HT1080 (cell line): ENCODE data around the gene FOXQ1. TPM values are rescaled to one million over a fixed set of nuclear protein-coding genes. Genes with fewer than 3 reads are reported as not detected.
"Not testable (repeated sequence)": the region's sequence is repeated elsewhere in the genome, so short reads cannot be mapped to it uniquely, and the experiment has no call there.

Experiments
- DNase-seq: peaks from one replicate; pipeline ENCODE4 v3.0.0-alpha.2; 2015; ENCODE audit warnings: low read depth
- total RNA-seq: library from RNA; depleted of rRNA; stranded (reverse); fragments of >200 nt; shearing (Covaris generic); gene quantifications from 2 replicates; pipeline ENCODE4 v1.2.3, GENCODE V29; 2014

The FOXQ1 gene
- total RNA-seq, 1 experiment from 2014 or later = not detected

DNA sequence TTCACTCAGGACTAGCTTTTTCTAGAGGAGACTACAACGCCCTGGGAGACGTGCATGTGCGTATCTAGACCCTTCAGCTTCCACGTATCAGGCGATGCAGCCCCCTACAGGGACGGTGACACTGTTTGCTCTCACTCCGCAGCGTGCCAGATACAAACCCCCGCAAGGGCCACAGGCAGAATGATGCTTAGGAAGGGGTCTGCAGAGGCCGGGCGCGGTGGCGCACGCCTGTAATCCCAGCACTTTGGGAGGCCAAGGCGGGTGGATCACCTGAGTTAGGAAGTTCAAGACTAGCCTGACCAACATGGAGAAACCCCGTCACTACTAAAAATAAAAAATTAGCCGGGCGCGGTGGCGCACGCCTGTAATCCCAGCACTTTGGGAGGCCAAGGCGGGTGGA is 6.7 kb downstream of the FOXQ1 start:
- DNase-seq = not testable (repeated sequence)

DNA sequence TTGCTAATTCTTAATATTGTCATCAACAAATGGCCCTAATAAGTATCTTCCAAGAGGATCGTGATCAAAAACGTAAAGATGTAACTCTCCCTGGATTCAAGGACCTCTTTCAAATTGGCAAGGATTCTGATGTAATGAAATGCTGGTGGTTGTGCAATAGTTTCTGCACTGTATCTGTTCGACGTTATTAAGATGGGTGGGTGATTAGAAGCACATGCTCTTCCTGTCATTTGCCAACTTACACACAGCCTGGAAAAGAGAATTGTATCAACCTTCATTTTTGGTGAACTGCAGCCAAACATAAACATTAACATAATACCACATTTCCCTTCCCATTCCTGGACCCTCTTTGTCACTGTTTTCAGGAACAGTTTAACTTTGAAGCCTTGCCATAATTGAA is 9.8 kb downstream of the FOXQ1 start:
- no peak for DNase-seq

- no peak for DNase-seq
Measured at GRCh38 chr6:1322156-1322555, 10.3 kb downstream of the FOXQ1 start.

GRCh38 chr6:1322696-1323219 is 10.9 kb downstream of the FOXQ1 start:
- no peak for DNase-seq

DNA sequence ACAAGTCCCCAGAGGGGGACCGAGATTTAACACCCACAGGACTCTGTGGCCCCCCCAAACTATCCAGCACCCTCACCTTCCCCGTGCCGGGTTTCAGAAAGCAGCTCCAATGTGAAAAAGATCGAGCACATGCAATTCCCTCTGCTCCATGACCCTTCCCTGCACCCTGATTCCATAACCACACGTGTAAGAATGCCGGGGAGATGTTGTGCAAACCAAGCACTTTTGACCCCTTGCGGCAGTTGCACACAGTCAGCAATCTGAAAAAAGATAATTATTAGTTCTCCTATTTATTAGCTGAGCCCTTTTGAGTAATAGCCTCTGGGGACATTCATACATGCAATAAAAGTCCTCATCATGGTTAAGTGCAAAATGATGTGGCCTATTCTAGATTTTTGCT is 13.0 kb downstream of the FOXQ1 start:
- no peak for DNase-seq

- DNase-seq = peak; percentile 99
Measured at GRCh38 chr6:1325461-1326309, 13.8 kb downstream of the FOXQ1 start.

GRCh38 chr6:1326535-1327121 is 14.7 kb downstream of the FOXQ1 start:
- DNase-seq = no peak

GRCh38 chr6:1327630-1328029 is 15.7 kb downstream of the FOXQ1 start:
- no peak for DNase-seq

- DNase-seq = no peak
Measured at GRCh38 chr6:1328129-1328800, 16.4 kb downstream of the FOXQ1 start.

- no peak for DNase-seq
Measured at GRCh38 chr6:1329708-1330107, 17.8 kb downstream of the FOXQ1 start.

DNA sequence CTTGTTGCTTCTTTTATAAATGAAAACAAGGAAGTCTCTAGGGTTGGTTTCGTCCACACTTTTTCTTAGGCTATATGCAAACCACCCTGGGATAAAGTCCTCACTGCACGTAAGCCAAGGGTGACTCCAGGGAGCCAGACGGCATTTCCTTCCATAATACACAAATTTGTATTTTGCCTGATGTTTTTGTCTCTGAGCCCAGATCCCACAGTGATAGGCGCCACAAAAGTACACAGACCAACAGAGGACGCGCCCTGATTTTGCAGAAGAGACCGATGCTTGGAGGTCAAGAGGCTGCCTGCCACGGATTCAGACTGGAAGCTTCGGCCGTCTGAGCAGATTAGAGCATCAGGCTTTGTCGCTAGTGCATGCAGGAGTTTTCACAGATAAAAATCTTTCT is 22.8 kb downstream of the FOXQ1 start:
- no peak for DNase-seq

DNA sequence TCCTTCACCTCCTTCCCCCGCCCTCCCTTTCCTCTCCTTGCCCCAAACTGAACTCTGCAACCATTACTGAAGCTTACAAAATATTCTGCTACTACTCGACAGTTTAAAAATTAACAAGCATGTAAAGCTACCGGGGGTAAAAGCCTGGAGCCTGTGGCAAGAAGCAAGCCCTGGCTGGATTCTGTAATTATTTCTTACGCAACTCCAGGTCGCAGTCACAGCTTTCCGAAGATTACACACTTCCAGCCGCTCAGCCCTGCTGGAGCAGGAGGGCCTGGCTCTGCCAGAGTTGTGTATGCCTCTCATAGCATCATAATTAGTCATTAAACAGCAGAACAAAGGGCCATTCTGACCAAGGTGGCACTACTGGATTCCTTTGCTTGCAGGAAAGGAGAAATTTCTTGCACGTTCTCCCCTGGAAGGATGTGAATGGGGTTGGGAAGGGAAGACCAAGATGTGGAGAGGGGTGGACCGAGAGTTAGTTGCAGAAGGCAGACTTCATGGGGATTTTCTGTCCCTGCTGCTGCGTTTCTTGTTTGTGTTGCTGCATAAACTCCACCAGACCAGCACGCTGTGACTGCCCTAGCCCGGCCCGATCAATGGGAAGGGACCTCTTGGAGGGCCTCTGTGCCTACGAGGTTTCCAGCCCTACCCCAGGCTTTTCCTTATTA is 23.6 kb downstream of the FOXQ1 start:
- peak; percentile 98 for DNase-seq

GRCh38 chr6:1336246-1336843 is 24.4 kb downstream of the FOXQ1 start:
- peak; percentile 57 for DNase-seq

- no peak for DNase-seq
Measured at GRCh38 chr6:1337791-1338190, 25.9 kb downstream of the FOXQ1 start.

GRCh38 chr6:1346101-1346500 is 34.2 kb downstream of the FOXQ1 start:
- DNase-seq = no peak

GRCh38 chr6:1346558-1347091 is 34.7 kb downstream of the FOXQ1 start:
- DNase-seq = peak; percentile 32

- no peak for DNase-seq
Measured at GRCh38 chr6:1347161-1347560, 35.3 kb downstream of the FOXQ1 start.

GRCh38 chr6:1348675-1349074 is 36.8 kb downstream of the FOXQ1 start:
- DNase-seq = peak; percentile 77

DNA sequence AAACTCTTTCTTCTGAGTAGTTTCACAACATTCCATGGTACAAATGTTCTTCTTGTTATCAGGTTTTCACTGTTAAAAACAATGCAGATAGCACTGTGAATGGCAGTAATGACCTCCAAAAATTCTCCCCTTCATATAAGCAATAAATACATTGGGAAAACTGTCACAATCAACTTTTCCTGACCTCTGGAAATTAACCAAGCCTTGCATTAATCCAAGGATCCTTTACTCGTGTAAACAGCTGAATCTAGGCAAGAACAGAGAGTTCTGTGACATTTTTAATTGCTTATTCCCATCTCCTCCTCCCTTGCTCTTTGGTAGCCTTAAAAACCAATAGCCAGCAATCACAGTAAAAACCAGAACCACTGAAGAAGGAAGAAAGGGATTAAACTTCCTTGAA is 37.8 kb downstream of the FOXQ1 start:
- DNase-seq = no peak

DNA sequence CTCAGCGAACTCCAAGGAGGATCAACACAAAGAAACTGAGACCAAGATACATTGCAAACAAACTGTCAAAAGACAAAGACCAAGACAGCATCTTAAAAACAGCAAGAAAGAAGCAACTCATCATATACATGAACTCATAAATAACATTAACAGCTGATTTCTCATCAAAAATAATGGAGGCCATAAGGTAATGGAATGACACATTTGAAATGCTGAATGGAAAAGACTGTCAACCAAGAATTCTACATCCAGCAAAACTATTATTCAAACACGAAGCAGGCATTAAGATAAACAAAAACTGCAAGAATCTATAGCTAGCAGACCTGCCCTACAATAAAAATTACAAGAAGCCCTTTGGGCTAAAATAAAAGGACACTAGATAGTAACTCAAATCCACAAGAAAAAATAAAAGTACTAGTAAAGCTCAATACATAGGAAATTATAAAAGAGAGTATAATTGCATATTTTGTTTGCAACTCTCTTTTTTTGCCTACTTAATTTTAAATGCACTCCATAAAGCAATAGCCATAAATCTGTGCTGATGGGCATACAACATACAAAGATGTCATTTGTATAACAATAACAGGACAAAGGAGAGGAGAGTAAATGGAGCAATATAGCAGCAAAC is 39.6 kb downstream of the FOXQ1 start:
- DNase-seq = no peak
